Sciatic nerve (tissue), 2 donors: ENCODE data around the gene VDR. TPM values are rescaled to one million over a fixed set of nuclear protein-coding genes. Genes with fewer than 3 reads are reported as not detected.
"Not testable (repeated sequence)": the region's sequence is repeated elsewhere in the genome, so short reads cannot be mapped to it uniquely, and the experiment has no call there.

Source experiments
- ATAC-seq: fragments of 200-7000 bp; cut with Tn5 transposase; one replicate; pipeline ENCODE4 v1.9.1; 2020; ENCODE audit warnings: mild to moderate bottlenecking, moderate library complexity
- DNase-seq: peaks from one replicate; pipeline ENCODE4 v3.0.0-alpha.2; 2020; ENCODE audit warnings: low spot score
- intact Hi-C: fragments of 100-400 bp; cut with DNase I; formaldehyde crosslinking; loops from one replicate; pipeline ENCODE4 v1.14.2; 2022
- total RNA-seq: library from RNA; stranded (reverse); fragmentation: NEBNext Ultra II Directional; extraction: Animal tissue kit (Norgen Biotek cat#: 25700); gene quantifications from one replicate; pipeline ENCODE4 v1.2.1, GENCODE V29; 2021
- donor health status: DM: no; HTN: no; CAD: no.
- donor health status: DM: no; HTN: no; CAD: no.

Gene VDR
- total RNA-seq, 1 donor from 2014 or later = 1.9 TPM

DNA sequence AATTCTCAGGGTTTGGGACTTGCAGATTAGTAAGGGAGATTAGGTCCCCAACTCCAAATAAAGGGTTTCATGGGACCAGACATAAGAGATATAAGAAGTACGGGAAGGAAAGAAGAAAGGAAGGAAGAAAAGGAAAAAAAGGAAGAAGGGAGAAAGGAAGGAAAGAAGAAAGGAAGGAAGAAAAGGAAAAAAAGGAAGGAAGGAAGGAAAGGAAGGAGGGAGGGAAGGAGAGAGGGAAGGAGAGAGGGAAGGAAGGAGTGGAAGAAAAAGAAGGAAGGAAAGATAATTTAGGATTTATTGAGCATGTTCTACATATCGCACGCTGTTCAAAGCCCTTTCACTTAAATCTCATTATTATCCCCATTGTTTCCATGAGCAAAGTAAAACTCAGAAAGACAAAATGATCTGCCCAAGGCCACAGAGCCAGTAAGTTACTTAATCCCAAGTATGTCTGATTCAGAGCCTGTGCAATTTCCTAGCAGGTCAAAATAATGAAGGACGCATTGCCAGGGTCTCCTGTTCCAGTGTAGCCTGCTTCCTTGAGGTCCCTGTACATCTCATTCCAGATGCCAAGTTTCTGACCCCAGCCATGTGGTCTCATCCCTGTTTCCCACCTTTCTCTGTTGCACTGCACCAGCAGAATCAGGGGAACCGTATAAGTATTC, 81.2 kb downstream of the VDR start:
- ATAC-seq (no peak), DNase-seq (no peak)
- intact Hi-C loops = no loop called here

- ATAC-seq = no peak
- no peak for DNase-seq
Measured at GRCh38 chr12:47822863-47823262, 81.9 kb downstream of the VDR start.

GRCh38 chr12:47822401-47822800, 82.4 kb downstream of the VDR start:
- ATAC-seq (no peak), DNase-seq (no peak)
- intact Hi-C loops = no loop called here

More at GRCh38 chr12:47822863-47823262, 81.9 kb downstream of the VDR start:
- intact Hi-C loops = no loop called here

DNA sequence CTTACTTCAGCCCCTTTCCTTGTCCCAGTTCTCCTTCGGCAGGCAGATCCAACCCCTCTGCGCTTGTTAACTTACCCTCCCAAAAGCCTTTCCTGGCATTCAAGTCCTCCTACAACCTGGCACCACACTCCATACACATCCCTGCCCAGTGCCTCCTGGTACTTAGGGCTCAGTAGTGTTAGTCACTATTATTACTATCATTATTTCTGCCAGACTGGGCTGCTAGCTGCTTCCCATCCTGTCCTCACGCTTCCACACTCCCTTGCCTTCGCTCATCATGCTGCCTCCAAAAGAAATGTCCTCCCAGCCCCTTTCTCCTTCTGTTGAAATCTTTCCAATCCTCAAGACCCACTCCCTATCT, 83.5 kb downstream of the VDR start:
- intact Hi-C loops = no loop called here
- ATAC-seq (no peak), DNase-seq (no peak)

- DNase-seq (peak; percentile 88), ATAC-seq (peak; percentile 91)
- intact Hi-C loops = no loop called here
Measured at GRCh38 chr12:47820631-47821345, 84.0 kb downstream of the VDR start.

- peak; percentile 91 for DNase-seq
- intact Hi-C loops = no loop called here
- ATAC-seq = peak; percentile 47
Measured at GRCh38 chr12:47819896-47820630, 84.7 kb downstream of the VDR start, which contains the start of gene HDAC7. HDAC7 (minus strand) TSS chr12:47819903; CDS start chr12:47819785, 118 bp downstream.

DNA sequence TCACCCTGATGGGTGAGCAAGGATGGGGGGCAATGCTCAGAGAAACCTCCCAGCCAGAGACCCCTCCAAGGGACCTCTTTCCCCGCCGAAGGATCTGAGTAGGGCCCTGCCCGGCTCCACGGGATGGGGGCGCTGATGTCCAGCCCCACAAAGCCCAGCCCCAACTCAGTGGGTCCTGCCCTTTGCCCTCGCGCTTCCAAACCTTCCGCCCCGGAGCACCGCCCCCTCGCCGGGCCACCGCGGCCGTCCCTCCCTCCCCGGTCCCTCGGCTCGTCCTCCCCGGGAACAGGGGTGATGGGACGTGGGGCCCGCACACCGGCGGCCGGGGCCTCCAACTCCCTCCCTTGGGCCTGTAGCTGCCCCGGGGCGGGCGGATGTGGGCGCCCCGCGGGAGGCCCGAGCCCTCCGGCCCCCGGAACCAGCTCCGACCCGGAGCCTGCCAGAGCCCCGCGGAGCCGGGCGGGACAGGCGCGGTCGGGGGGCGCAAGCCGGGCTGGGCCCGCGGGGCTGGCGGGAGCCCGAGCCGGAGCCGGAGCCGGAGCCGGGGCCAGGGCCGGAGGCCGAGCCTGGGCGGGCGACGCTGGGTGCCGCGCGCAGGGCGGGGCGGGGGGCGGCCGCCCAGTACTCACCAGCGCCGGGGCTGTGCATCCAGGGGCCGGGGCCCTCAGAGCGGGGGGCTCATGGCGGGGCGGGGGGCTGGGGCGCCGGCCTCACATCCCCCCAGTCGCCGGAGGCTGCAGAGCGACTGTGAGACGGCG, 85.5 kb downstream of the VDR start:
- intact Hi-C loops = no loop called here
- ATAC-seq = peak; percentile 55
- peak; percentile 84 for DNase-seq

GRCh38 chr12:47818467-47819137, 86.2 kb downstream of the VDR start:
- intact Hi-C loops = no loop called here
- DNase-seq (peak; percentile 73), ATAC-seq (peak; percentile 11)

DNA sequence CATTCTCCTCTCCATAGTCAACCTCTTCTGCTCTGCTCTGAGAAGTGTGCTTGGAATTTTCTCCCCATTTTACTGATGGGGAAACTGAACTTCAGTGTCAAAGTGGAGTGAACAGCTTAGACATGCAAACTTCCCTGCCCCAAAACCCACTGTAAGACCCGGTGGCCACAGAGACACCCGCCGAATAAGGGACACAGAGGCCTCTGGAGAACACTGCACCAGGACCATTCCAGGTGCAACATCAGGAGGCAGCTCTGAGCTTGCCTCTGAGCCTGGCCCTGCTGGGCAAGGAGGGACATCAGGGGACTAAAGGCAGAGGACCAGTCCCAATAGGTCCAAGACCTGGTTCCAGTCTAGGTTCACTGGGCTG, 86.8 kb downstream of the VDR start:
- ATAC-seq (no peak), DNase-seq (no peak)
- intact Hi-C loops = no loop called here

DNA sequence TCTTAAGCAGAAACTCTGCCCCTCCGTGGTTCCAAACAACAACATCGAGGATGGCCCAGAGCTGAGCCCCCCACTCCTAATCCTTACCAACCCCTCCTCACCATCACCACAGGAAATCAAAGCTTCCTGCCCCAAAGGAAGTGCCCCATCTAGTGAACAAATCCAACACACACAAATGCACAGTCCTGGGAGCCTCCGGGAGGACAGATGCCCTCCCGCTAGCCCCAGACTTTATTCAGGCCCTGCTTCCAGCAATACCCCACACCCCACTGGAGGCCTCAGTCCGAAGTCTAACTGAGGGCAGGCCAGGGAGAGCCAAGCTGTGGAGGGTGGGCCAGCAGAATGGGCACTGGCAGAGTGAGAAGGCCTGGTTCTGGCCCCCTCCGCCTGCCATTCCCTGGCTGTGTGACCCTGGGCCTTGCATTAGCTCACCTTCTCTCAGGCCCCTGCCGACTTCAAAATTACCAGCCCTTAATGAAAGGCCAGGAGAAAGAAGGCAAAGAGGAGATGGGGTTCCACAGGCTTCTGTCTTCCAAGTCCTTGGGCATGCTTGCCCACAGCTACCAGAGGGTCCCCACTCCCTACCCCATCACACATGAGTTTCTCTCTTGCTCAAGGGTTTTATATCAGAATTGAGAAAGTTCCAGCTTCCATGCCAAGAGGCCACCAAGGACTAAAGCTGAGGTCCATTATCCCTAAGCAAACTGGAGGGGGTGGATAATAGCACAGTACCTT, 87.4 kb downstream of the VDR start:
- intact Hi-C loops = no loop called here
- DNase-seq (no peak), ATAC-seq (no peak)

GRCh38 chr12:47816403-47817271, 88.2 kb downstream of the VDR start:
- intact Hi-C loops = no loop called here
- DNase-seq = no peak
- no peak for ATAC-seq

DNA sequence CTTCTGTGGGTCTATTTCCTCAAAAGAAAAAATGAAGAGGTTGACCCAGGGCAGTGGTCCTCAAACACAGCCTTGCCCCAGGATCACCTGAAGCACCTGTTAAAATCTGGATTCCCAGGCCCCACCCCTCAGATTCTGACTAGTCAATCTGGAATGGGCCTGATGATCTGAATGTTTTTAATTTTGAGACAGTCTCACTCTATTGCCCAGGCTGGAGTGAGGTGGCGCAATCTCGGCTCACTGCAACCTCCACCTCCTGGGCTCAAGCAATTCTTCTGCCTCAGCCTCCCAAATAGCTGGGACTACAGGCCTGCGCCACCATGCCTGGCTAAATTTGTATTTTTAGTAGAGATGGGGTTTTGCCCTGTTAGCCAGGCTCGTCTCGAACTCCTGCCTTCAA, 89.3 kb downstream of the VDR start:
- DNase-seq, ATAC-seq, intact Hi-C loops: not testable (repeated sequence)

DNA sequence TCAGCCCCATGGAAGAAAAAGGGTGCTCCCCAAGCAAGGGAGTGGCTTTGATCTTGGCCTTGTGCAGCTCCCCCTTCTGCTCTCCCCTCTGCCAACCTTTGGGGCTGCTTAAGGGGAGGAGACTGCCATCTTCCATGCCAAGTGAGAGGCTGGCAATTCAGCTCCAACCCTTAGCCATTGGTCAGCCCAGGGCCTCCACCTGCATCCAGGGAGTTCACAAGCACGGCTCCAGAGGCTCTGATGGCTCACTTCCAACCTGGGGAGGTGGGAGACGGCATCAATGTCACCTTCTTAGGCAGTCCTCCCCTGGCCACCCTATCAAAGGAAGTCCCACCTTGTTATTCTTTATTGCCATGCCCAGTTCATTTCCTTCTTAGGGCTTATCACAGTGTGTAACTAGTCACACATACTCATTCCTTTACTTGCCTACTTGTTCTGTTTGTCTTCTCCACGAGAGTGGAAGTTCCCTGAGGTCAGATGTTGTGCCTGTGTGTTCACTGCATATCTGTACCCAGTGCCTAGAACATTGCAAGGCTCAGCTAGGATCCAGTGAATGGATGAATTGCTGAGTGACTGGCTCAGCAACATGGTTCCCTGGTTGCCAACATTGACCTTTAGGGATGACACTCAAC, 90.1 kb downstream of the VDR start:
- DNase-seq (no peak), ATAC-seq (no peak)
- intact Hi-C loops = no loop called here

DNA sequence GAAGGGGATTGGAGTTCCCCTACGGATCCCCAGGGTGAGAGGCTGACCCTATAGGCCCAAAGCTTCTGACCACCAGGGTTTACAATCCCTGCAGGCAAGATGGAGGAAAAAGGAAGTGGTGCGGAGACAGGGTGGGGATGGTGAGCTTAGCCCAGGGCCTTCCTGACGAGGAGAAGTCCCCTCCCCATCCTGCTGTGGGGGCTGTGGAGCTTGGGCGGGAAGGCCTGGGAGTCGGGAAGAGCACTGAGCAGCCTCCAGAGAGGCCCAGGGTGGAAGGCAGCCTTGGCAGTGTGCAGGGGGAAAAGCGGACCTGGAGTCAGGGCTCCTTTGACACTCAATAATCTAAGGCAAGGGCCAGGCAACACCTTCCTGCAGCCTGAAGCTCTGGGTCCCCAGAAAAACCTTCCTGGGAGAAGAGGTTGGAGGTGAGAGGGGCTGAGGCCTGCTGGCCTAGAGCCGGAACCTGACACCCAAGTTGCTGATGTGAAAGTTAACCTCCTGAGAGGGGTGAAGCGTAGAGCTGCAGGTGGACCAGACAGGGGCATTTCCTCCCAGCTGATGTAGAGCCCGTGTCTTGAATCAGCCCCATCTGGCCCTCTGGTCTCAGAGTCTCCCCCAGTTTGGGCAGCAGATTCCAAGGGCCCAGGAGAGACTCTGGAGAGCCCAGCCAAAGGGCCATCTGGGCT, 91.1 kb downstream of the VDR start:
- intact Hi-C loops = no loop called here
- peak; percentile 2 for ATAC-seq

DNA sequence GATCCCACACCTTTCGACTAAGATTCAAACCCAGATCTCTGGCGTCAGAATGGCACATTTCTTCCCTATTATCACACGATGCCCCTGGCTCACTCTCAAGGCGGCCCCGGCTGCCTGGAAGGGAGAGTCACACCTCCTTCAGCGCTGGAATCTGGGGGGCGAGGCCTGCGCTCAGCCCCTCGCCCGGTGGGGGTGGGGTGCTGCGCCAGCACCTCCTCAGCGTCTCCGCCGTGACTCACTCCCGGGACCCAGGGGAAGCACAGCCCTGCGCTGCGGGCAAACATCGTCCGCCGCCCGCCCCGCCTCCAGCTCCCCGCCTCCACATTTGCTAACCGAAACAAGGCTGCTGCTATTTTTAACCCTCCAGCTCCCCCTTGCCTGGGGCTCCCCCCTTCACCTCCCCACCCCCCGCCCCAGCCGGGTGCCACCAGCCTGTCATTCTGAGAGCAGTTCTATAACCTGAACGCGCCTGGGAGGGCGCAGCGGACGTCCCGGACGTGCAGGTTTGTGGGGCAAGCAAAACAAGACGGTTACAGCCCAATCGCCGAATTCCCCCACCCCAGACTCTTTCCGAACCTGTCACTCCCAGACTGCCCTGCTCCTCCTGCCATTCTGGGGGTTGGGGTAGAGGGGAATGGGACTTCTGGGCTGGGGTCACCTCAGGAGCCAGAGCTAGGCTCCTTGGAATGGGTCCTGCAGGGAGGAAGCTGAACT, 91.8 kb downstream of the VDR start:
- peak; percentile 85 for ATAC-seq
- intact Hi-C loops = no loop called here
- peak; percentile 91 for DNase-seq

More for the DNA sequence above, 91.1 kb downstream of the VDR start:
- DNase-seq = no peak
